Fibroblast of skin of right biceps (primary cell): ENCODE results near the gene TK2.
"Not testable (repeated sequence)": the region's sequence is repeated elsewhere in the genome, so short reads cannot be mapped to it uniquely, and the experiment has no call there.

ENCODE experiments used
- DNase-seq: peaks from one replicate; pipeline ENCODE4 v3.0.0-alpha.2; 2013

TK2 gene

DNA sequence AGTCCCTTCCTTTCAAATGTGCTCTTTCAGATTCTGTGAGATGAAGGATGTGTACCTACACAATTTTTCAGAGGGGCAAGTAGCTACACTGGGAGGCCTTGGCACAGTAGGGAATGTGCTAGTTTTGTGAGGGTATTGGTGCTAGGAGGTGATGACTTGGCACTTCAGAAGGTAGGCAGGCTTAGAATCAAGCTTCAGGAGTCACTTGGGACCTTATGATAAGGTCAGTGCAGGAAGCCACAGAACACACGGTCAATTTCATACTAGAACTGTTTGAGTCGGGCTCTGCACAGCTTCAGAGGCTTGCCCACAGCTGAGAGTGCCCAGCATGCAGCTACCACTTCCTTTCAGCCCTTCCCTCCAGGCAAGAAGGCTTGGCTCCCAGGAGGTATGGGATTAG lies 22.4 kb upstream of the TK2 start:
- no peak for DNase-seq

- DNase-seq = peak; percentile 54
These were observed 20.0 kb upstream of the TK2 start for GRCh38 chr16:66569827-66570405.

- DNase-seq = peak; percentile 51
These were observed 19.2 kb upstream of the TK2 start for GRCh38 chr16:66569131-66569530.

GRCh38 chr16:66568355-66568754 lies 18.4 kb upstream of the TK2 start:
- peak; percentile 46 for DNase-seq

DNA sequence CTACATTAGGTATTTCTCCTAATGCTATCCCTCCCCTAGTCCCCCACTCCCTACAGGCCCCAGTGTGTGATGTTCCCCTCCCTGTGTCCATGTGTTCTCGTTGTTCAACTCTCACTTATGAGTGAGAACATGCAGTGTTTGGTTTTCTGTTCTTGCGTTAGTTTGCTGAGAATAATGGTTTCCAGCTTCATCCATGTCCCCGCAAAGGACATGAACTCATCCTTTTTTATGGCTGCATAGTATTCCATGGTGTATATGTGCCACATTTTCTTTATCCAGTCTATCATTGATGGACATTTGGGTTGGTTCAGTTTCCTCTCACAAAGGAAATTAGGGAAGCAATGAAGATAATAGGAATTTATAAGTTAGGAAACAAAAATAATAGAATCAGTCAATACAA lies 17.3 kb upstream of the TK2 start:
- DNase-seq = not testable (repeated sequence)

DNA sequence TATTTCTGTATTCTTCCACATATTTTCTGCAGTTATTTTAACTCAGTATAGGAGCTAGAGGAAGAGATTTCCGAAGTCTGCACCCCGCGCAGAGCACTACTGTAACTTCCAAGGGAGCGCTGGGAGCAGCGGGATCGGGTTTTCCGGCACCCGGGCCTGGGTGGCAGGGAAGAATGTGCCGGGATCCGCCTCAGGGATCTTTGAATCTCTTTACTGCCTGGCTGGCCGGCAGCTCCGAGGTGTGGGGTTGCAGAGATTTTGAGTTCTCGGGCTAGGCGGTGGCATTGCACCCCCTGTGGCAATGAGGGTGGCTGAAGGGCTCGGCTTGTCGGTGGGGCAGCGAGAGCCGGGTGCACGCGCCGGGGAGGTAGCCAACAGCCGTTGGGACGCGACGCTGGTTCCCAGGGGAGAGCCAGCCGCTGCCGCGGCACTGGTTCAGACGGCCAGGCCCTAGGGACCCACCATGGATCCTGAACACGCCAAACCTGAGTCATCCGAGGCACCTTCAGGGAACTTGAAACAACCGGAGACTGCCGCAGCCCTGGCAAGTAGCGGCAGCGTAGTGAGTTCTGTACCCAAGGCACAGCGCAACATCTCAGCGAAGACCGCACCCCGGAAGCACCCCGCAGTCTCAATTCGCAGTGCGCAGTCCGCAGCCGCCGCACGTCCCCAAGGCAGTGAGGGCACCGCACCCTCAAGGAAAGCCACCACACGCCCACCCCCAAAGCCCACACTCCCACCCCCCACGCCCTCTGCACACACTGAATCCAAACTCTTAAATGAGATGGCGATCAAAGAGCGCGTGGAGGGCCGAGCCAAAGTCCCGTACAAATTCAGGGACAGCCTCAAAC lies 16.4 kb upstream of the TK2 start, which contains the start of gene CMTM1:
TSS of gene CMTM1 (plus strand) at position 389 of the 851 bp plus-strand sequence. CDS start at position 464, 75 bp downstream.
- no peak for DNase-seq

- no peak for DNase-seq
These were observed 13.8 kb upstream of the TK2 start for GRCh38 chr16:66563574-66564334.

DNA sequence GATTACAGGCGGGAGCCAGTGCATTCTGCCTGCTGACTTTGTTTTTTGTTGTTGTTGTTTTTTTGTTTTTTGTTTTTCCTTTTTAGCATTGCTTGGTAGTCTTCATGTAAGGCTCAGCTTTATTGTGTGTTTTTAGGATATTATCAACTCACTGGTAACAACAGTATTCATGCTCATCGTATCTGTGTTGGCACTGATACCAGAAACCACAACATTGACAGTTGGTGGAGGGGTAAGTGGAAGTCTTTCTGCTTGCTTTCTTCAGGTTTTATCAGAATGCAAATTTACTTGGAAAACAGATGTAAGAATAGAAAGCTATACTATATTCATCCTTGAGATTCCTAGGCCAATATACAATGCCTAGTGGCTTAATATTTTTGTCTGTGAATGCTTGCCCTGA lies 13.1 kb upstream of the TK2 start:
- no peak for DNase-seq

DNA sequence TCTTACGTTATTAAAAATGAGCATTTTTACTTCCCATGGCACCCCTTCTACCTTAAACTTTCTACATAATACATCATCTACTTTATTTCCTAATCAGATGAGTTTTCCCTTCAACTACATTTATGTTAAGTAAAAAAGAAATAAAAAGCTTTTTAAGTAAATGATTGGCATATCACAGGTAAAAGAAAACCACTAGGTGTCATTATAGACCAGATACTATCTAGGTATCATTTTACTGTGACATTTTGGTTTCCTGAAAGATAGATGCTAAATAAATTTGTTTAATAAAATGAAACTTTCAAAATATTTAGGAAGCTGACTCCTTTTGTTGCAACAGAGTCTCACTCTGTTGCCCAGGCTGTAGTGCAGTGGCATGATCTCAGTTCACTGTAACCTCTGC lies 12.5 kb upstream of the TK2 start:
- DNase-seq = no peak

DNA sequence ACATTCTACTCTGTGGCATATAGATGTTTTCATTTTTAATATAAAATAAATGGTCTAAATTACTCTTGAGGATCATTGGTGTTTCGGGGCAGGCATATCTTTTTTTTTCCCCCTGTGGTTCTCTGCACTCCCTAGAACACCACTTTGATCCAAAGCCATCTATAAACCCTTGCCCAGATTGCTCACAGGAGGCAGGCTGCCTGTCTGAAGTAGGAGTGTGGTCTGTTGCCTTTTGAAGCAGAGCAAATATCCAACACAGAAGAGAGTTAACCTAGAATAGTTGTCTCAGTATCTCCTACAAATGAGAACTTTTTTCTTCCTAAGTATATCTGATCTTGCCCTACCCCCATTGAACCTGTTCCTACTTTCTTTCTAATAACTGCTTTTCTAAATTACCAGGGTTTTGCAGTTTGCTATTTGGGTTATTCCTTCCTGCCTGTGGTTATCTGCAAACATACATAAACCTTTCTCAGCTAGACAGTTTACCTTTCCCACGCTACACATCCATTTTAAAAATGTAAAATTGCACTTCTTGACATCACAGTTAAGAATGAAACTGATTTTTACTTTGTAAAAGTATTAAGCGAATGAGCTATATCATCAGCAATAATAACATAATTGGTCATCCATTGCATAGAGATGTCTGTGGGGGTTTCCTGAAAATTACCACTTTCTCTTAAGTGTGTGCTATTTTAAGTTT lies 11.6 kb upstream of the TK2 start:
- no peak for DNase-seq

DNA sequence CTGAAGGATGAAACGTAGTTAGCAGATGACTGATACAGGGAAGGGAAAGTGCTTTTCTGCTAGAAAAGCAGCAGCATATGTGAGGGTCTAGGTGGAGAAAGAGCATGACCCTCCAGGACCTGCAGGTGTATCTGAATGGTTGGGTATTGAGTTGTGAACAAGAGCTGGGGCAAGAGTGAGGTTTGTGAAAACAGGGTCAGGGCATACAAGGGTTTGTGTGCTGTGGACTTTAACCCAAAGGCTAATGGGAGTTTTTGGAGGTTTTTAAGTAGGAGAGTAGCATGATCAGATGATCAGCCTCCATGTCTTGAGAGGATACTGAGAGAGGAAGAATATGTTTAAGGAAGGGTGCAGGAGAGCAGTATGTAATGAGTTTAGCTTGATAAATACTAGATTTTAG lies 10.2 kb upstream of the TK2 start:
- no peak for DNase-seq

- DNase-seq = no peak
These were observed 4.6 kb upstream of the TK2 start for GRCh38 chr16:66554495-66554894.

DNA sequence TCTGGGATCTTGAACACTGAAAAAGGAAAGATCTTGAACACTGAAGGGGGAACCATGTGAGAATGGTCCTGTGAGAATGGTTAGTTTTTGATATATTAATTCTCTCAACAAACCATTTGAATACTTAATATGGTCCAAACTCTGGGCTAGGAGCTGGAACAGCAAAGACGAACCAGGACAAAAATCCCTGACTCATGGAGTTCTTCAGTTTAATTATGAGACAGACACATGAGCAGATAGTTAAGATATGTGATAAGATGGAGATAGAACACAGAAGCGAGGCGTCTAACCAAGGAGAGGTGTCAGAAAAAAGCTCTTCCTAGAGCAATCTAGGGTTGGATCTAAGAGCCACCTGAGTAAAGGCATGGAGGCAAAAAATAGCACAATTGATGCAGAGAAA lies 4.1 kb upstream of the TK2 start:
- DNase-seq = no peak

GRCh38 chr16:66553223-66553622 lies 3.3 kb upstream of the TK2 start:
- no peak for DNase-seq

GRCh38 chr16:66552286-66553177 lies 2.6 kb upstream of the TK2 start, which contains the start of gene CKLF:
Gene CKLF (plus strand): TSS chr16:66552576. CDS start chr16:66552716, 140 bp downstream.
- peak; percentile 88 for DNase-seq

DNA sequence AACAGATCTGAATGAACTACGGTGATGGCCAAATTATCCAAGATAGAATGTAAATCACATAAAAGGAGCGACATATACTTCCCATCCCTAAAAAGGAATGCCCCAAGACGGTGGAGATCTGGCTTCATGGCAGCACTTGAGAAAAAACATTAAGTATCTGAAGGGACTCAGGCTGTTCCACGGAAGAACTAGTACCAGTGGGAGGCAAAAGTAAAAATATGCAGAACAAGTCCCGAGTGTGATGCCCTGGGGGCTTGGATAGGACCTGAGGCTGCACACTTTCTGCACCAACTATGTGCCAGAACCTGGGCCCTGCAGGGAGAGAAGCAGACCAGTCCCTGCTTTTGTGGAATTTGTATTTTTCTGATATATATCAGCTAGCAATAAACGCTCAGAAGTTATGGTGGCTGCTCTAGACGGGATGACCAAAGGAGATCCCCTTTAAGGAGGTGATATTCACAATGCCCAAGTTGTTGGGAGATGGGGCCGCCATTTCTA lies 1.9 kb upstream of the TK2 start:
- no peak for DNase-seq

- peak; percentile 44 for DNase-seq
These were observed 1.4 kb upstream of the TK2 start for GRCh38 chr16:66551348-66551759.

GRCh38 chr16:66548868-66549267 lies 1.1 kb downstream of the TK2 start:
- no peak for DNase-seq

DNA sequence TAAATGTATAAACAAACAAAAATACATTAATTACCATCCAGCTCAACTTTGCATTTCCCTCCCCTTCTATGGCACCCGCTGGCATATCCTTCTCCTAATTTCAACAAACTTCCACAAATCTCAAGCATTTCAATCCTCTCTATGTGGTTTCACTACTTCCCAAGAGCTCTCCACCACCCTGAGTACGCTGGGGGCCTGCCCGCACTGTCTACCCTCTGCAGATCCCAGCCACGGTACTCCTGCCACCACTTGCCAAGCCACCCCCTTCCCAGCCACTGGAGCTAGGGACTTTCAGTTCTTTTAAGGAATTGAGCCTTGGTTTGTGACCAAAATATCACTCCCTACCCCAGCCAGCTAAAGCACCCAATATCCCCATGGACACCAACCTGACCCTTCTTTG lies 1.9 kb downstream of the TK2 start:
- DNase-seq = no peak

- DNase-seq = no peak
These were observed 2.6 kb downstream of the TK2 start for GRCh38 chr16:66547101-66547989.
